HEK293T (cell line): ENCODE measurements around the gene CAPN7.

Source experiments
- CTCF ChIA-PET: fragments of 350-600 bp; formaldehyde crosslinking; extraction: SDS; loops from one replicate; lab custom pipeline; 2021; ENCODE audit warnings: antibody characterized with exemption, inconsistent platforms; lab: Yijun Ruan, JAX
- POLR2A ChIA-PET: fragments of 350-600 bp; formaldehyde crosslinking; extraction: SDS; loops from one replicate; lab custom pipeline; 2020; ENCODE audit warnings: antibody characterized with exemption, inconsistent platforms; lab: Yijun Ruan, JAX
- DNase-seq: peaks from one replicate; pipeline ENCODE4 v3.0.0; 2012; ENCODE audit warnings: mixed read lengths; ENCODE audit errors: extremely low spot score
- ARNT ChIP-seq: fragments of 450-650 bp; IDR thresholded peaks from 2 replicates; pipeline ENCODE4 v1.6.1; 2017; ENCODE audit warnings: mild to moderate bottlenecking
- BHLHE40 ChIP-seq: fragments of 450-650 bp; IDR thresholded peaks from 2 replicates; pipeline ENCODE4 v1.6.1; 2016; ENCODE audit warnings: mild to moderate bottlenecking, moderate library complexity, borderline replicate concordance
- CTBP1 ChIP-seq: fragments of 450-650 bp; IDR thresholded peaks from 2 replicates; pipeline ENCODE4 v1.6.1; 2016; ENCODE audit warnings: borderline replicate concordance
- ELF4 ChIP-seq: fragments of 450-650 bp; IDR thresholded peaks from 2 replicates; pipeline ENCODE4 v1.6.1; 2017; ENCODE audit warnings: antibody characterized with exemption
- FOXA1 ChIP-seq: fragments of 450-650 bp; IDR thresholded peaks from 2 replicates; pipeline ENCODE4 v1.6.1; 2016; ENCODE audit warnings: mild to moderate bottlenecking
- FOXK2 ChIP-seq: fragments of 450-650 bp; IDR thresholded peaks from 2 replicates; pipeline ENCODE4 v1.6.1; 2016; ENCODE audit warnings: mild to moderate bottlenecking
- FOXM1 ChIP-seq: fragments of 450-650 bp; IDR thresholded peaks from 2 replicates; pipeline ENCODE4 v1.6.1; 2017; ENCODE audit warnings: mild to moderate bottlenecking, borderline replicate concordance
- HDGF ChIP-seq: fragments of 450-650 bp; IDR thresholded peaks from 2 replicates; pipeline ENCODE4 v1.6.1; 2017; ENCODE audit warnings: antibody characterized with exemption, borderline replicate concordance
- L3MBTL2 ChIP-seq: fragments of 450-650 bp; conservative IDR thresholded peaks from 2 replicates; pipeline ENCODE4 v1.6.1; 2016; ENCODE audit warnings: mild to moderate bottlenecking
- LEF1 ChIP-seq: fragments of 450-650 bp; IDR thresholded peaks from 2 replicates; pipeline ENCODE4 v1.6.1; 2017; ENCODE audit warnings: mild to moderate bottlenecking, borderline replicate concordance
- NFRKB ChIP-seq: fragments of 450-650 bp; IDR thresholded peaks from 2 replicates; pipeline ENCODE4 v1.6.1; 2016; ENCODE audit warnings: mild to moderate bottlenecking, moderate library complexity
- SP1 ChIP-seq: fragments of 450-650 bp; IDR thresholded peaks from 2 replicates; pipeline ENCODE4 v1.6.1; 2017
- SUZ12 ChIP-seq: fragments of 450-650 bp; IDR thresholded peaks from 2 replicates; pipeline ENCODE4 v1.6.1; 2016; ENCODE audit warnings: mild to moderate bottlenecking
- TARDBP ChIP-seq: fragments of 450-650 bp; IDR thresholded peaks from 2 replicates; pipeline ENCODE4 v1.6.1; 2016
- ZNF384 ChIP-seq: fragments of 450-650 bp; IDR thresholded peaks from 2 replicates; pipeline ENCODE4 v1.6.1; 2016
- TF ChIP-seq, protein P1 (sequence below): fragments of 450-650 bp; IDR thresholded peaks from 2 replicates; pipeline ENCODE4 v1.6.1; 2016

The CAPN7 gene

DNA sequence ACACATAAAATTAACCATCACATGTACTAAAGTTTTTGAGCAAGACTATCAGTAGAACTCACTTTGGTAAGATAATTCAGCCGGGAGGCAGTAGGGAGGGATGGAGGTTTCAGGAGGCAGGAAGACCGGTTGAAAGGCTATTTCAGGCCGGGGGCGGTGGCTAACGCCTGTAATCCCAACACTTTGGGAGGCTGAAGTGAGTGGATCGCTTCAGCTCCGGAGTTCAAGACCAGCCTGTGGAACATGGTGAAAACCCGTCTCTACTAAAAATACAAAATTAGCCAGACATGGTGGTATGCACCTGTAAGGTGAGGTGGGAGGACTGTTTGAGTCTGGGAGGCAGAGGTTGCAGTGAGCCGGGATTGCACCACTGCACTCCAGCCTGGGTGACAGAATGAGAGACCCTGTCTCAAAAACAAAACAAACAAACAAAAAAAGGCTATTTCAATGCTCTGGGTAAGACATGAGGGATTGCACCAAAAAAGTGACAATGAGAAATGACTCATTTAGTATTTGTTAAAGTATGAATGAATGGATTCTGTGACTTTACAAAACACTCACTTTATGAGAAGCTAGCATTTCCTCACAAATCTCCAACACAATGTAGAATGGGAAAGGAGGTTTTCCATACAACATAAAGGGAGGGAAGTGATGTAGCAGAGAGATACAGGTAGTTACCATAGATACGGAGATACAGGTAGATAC, 82.4 kb downstream of the CAPN7 start:
- CTCF ChIA-PET: interaction anchor here (0.8 kb wide), 1 partner anchor 21 kb away, joined by 3 read pairs; no protein-coding TSS in a partner anchor
- no peak for DNase-seq
- POLR2A ChIA-PET: no interaction called here
- no peak for TF ChIP-seq FOXK2
- no peak for TF ChIP-seq BHLHE40
- TF ChIP-seq ARNT: no peak
- TF ChIP-seq HDGF: no peak
- no peak for TF ChIP-seq ZNF384

DNA sequence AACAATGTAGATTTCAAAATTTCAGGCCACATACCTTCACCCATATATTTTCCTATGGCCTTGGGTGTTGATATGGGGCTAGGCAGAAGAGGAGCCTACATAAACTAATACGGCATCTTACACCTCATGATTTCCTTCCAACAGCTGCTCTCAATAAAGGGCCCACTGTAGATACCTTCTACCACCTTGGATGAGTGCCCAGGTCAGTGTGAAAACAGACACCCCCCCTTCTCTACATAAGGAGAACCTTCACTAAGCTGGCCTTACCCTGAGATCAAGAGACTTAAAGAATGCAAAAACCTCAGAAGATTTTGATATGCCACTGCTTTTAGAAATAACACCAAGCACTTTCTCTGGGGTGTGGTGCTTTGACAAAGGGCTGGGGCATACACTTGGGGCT, 83.6 kb downstream of the CAPN7 start:
- ChIA-PET CTCF (no interaction called here), POLR2A (no interaction called here)
- DNase-seq: no peak
- no peak for TF ChIP-seq FOXA1
- TF ChIP-seq L3MBTL2: no peak
- no peak for TF ChIP-seq NFRKB
- no peak for TF ChIP-seq ELF4
- no peak for TF ChIP-seq ARNT
- TF ChIP-seq BHLHE40: no peak
- no peak for TF ChIP-seq FOXM1

GRCh38 chr3:15290736-15291135, 84.7 kb downstream of the CAPN7 start:
- CTCF ChIA-PET: interaction anchor here (0.7 kb wide), 1 partner anchor 22 kb away, joined by 3 read pairs; no protein-coding TSS in a partner anchor
- TF ChIP-seq, protein P1, sequence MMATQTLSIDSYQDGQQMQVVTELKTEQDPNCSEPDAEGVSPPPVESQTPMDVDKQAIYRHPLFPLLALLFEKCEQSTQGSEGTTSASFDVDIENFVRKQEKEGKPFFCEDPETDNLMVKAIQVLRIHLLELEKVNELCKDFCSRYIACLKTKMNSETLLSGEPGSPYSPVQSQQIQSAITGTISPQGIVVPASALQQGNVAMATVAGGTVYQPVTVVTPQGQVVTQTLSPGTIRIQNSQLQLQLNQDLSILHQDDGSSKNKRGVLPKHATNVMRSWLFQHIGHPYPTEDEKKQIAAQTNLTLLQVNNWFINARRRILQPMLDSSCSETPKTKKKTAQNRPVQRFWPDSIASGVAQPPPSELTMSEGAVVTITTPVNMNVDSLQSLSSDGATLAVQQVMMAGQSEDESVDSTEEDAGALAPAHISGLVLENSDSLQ: no peak
- no peak for DNase-seq
- POLR2A ChIA-PET: no interaction called here

DNA sequence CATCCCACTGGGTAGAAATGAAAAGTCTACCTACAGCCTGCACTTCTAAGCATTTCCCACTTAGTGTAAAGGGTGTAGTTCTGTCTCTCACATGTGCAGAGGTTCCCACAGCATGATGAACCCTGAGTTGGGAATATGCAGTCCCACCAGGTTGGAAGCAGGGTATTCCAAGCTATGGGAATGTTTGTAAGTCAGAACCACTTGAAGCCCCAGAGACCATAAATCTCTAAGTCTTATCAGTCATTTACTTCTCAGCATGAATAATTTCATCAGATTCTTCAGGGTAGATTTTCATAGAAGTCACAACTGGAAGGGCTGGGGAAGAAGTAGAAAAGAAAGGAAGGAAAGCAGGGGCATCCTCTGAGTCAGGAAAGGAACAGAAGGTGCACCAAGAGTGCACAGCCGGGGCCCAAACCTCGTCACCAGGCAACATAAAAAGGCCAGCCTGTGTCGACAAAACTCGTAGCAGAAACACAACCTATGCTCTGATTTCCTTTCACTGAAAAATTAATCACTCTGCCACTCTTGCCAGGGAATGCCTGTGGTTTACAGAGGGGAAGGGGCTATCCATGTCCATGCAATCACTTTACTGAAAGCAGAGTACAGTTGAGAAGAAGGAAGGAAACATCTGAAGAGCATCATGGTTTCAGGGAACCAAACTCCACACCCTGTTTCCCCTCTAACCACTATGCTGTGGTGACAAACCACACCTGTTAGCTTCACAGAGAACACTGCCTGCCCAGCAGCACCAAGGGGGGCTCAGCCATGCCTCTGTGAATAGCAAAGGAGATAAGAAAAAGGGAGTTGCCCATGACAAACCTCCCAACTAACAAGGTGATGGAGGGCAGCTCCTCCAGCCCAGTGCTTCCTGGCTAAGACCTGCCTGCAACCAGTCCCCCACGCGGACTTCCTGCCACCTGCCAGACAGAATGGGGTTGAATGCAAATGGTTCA, 85.8 kb downstream of the CAPN7 start:
- POLR2A ChIA-PET: no interaction called here
- CTCF ChIA-PET: no interaction called here
- TF ChIP-seq ELF4: no peak
- TF ChIP-seq ARNT: no peak
- TF ChIP-seq CTBP1: no peak
- no peak for TF ChIP-seq ZNF384
- TF ChIP-seq NFRKB: no peak
- no peak for TF ChIP-seq TARDBP
- no peak for TF ChIP-seq BHLHE40
- TF ChIP-seq L3MBTL2: no peak
- no peak for TF ChIP-seq FOXA1
- TF ChIP-seq FOXK2: no peak
- TF ChIP-seq LEF1: no peak
- TF ChIP-seq FOXM1: no peak
- no peak for TF ChIP-seq SUZ12
- TF ChIP-seq SP1: no peak
- TF ChIP-seq, protein P1: no peak
- DNase-seq: no peak

DNA sequence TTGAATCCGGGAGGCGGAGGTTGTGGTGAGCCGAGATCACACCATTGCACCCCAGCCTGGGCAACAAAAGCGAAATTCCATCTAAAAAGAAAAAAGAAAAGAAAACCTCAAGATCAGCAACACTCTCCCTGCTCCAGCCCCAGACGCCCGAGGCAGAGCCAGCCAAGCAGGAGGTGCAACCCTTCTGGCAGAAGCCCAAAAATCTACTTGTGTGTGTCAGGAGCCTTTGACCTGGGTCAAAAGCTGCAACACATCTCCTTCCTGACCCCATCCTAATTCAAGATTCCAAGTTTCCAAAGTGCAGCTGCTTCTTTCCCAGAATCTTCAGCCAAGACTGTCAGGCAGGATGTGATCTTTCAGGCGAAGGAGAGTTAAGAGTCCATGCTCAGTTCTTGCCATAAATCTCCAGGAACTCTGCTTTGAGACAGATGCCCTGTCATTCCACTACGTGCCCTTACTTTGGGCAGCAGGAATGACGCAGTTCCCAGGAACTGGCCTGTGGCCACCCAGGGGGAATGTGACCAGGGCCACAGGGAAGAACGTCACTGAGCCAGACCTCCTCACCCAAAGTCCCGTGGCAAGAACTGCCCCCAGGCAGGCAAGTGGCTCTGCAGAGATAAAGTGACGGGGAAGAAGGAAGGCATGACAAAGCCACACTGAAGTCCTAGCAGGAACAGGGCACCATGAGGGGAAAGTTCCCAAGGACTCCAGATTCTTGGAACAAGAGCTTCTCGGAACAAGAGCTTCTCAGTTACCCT, 86.9 kb downstream of the CAPN7 start:
- DNase-seq: no peak
- POLR2A ChIA-PET: interaction anchor here (0.9 kb wide), 1 partner anchor 14 kb away, joined by 3 read pairs; no protein-coding TSS in a partner anchor
- CTCF ChIA-PET: no interaction called here

More for the DNA sequence above, 86.9 kb downstream of the CAPN7 start:
- no peak for TF ChIP-seq BHLHE40
- no peak for TF ChIP-seq ELF4
- TF ChIP-seq L3MBTL2: no peak
- no peak for TF ChIP-seq LEF1
- TF ChIP-seq NFRKB: no peak
- no peak for TF ChIP-seq SUZ12
- TF ChIP-seq FOXK2: no peak
- no peak for TF ChIP-seq ARNT
- TF ChIP-seq CTBP1: no peak
- TF ChIP-seq FOXA1: no peak
- TF ChIP-seq, protein P1: no peak
- TF ChIP-seq FOXM1: no peak
- TF ChIP-seq TARDBP: no peak
- no peak for TF ChIP-seq HDGF
